ENCODE measurements around the gene C1orf87.
"Not testable (repeated sequence)": the region's sequence is repeated elsewhere in the genome, so short reads cannot be mapped to it uniquely, and the experiment has no call there.

The C1orf87 gene

DNA sequence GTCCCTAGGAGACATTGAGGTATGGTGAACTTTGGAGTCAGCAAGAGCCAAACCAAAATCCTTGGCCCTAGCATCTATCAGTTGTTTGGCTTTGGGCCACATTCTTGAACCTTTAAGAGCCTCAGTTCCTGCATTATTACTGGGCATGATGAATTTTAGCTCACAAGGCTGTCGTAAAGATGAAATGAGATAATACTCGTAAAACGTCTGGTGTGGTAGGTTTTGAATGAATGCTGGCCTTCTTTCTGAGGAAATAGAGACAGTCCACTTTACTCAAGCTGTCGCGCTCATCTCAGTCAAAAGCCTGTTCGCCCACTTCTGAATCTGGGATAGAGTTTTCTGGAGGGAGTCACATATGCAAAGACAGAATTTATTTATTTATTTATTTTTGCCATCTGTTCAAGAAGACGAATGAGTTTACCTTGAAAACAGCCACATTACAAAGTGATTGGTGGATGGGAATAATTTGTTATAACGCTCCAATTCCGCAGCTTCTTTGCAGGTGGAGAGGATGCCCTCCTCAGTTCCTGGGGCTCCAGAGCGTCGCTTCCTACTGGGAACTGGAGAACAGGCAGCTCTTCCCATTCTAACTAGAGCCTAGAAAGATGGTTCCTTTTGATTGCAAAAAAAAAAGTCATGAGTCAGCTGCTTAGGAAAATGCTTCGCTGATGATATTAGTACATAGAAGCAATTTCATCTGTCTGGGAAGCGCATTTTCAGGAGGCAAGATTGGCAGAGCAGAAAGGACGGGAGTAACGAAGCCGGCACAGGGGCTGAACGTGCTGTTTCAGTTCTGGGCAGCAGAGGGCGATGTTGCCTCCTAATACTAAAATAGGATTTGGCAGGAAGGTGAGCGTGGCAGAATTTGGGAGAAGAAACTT, 97.1 kb downstream of the C1orf87 start:
- TF ChIP-seq, protein P1, sequence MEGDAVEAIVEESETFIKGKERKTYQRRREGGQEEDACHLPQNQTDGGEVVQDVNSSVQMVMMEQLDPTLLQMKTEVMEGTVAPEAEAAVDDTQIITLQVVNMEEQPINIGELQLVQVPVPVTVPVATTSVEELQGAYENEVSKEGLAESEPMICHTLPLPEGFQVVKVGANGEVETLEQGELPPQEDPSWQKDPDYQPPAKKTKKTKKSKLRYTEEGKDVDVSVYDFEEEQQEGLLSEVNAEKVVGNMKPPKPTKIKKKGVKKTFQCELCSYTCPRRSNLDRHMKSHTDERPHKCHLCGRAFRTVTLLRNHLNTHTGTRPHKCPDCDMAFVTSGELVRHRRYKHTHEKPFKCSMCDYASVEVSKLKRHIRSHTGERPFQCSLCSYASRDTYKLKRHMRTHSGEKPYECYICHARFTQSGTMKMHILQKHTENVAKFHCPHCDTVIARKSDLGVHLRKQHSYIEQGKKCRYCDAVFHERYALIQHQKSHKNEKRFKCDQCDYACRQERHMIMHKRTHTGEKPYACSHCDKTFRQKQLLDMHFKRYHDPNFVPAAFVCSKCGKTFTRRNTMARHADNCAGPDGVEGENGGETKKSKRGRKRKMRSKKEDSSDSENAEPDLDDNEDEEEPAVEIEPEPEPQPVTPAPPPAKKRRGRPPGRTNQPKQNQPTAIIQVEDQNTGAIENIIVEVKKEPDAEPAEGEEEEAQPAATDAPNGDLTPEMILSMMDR (conservative IDR thresholded peaks at IDR 0.05; ENCODE audit: low read depth, low read length), result peak; percentile 92
- DNase-seq (ENCODE audit: low read depth), result peak; percentile 71
- no peak overlapping the region for H3K4me3 ChIP-seq (ENCODE audit: low read depth, low read length)

DNA sequence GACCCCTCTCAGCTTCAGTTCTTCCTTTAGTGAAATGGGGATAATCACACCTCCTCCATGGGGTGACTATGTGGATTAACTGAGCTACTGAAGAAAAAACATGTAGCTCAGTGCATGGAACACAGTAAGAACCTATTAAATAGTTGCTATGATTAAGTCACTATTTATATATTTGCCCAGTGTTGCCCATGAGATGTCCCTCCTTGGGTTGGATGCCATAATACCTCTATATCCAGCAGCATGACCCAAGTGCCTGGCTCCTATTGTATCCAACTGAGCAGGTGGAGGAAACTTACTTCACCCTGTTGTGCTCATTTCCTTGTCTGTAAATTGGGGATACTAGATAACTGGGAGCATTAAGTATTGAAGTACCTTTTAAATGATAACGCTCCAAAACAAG, 99.9 kb downstream of the C1orf87 start:
- no peak overlapping the region for H3K4me3 ChIP-seq (ENCODE audit: low read depth, low read length)
- TF ChIP-seq, protein P1 (conservative IDR thresholded peaks at IDR 0.05; ENCODE audit: low read depth, low read length), result no peak
- no peak for DNase-seq (ENCODE audit: low read depth)

DNA sequence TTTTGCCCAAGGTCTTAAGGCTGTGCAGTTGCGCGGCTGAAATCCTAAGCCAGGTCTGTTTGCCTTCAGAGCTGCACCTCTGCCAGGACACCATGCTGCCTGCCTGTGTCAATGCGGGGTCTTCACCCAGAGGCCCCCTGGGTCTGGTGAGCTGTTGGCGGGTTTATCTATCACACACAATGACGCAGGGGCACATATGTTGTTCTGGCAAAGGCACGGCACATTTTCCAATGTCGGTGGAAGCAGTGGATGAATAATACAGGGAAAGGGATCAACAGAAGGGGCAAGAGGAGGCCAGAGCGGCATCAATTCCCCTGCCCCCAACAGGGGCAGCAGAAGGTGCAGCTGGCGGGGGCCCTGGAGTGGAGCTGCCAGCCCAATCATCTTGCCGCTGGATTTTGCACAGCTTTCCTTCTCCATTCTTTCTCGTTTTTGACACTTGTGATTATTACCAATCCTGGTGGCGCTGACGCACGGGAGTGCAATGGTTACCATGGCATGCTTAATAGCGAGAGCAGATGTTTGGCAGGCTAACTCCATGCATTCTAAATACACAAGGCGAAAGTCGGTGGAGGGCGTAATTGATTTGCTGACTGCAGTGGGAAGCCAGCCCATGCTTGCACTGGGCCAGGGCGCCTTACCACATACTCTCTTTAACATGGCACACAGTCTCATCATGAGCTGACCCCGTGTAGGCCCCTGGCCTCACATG, 101.2 kb downstream of the C1orf87 start:
- DNase-seq (ENCODE audit: low read depth), result no peak
- TF ChIP-seq, protein P1 (conservative IDR thresholded peaks at IDR 0.05; ENCODE audit: low read depth, low read length), result no peak
- no peak overlapping the region for H3K4me3 ChIP-seq (ENCODE audit: low read depth, low read length)

DNA sequence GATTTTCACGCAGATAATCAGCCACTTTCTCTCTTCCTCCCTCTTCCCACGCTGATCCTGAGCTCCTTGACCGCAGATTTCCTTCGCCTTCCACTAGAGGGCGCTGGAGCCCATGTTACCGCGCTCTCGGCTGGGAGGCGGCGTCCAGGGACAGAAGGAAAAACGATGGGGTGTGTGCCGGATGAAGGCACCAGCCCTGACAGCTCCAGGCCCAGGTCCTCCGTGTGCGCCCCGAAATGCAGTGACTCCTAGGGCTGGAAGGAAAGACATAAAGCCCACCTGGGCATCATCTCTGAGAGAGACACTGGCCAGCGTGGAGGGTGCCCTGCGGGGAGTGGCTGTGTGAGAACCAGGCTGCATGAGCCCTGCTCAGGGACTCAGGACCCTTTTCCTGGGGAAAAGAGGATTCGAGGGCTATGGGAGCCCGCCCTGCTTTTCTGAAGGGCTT, 102.1 kb downstream of the C1orf87 start:
- TF ChIP-seq, protein P1 (conservative IDR thresholded peaks at IDR 0.05; ENCODE audit: low read depth, low read length), result peak; percentile 94
- H3K4me3 ChIP-seq (ENCODE audit: low read depth, low read length), result no peak overlapping the region
- peak; percentile 70 for DNase-seq (ENCODE audit: low read depth)

DNA sequence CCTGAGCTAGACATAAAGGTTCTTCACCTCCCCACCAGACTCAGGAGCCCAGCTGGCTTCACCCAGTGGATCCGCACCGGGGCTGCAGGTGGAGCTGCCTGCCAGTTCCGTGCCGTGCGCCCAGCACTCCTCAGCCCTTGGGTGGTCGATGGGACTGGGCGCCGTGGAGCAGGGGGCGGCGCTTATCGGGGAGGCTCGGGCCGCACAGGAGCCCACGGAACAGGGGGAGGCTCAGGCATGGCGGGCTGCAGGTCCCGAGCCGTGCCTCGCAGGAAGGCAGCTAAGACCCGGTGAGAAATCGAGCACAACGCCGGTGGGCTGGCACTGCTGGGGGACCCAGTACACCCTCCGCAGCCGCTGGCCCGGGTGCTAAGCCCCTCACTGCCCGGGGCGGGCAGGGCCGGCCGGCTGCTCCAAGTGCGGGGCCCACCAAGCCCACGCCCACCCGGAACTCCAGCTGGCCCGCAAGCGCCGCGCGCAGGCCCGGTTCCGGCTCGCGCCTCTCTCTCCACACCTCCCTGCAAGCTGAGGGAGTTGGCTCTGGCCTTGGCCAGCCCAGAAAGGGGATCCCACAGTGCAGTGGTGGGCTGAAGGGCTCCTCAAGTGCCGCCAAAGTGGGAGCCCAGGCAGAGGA, 103.9 kb downstream of the C1orf87 start:
- DNase-seq (ENCODE audit: low read depth); H3K4me3 ChIP-seq (ENCODE audit: low read depth, low read length): not testable (repeated sequence)

DNA sequence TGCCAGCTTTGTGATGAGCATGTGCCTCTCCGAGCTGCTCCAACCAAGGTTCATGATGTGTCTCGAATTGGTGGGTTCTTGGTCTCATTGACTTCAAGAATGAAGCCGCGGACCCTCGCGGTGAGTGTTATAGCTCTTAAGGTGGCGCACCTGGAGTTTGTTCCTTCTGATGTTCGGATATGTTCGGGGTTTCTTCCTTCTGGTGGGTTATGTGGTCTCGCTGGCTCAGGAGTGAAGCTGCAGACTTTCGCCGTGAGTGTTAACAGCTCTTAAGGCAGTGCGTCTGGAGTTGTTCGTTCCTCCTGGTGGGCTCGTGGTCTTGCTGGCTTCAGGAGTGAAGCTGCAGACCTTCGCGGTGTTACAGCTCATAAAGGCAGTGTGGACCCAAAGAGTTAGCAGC, 104.8 kb downstream of the C1orf87 start:
- not testable (repeated sequence) for H3K4me3 ChIP-seq (ENCODE audit: low read depth, low read length); DNase-seq (ENCODE audit: low read depth)

DNA sequence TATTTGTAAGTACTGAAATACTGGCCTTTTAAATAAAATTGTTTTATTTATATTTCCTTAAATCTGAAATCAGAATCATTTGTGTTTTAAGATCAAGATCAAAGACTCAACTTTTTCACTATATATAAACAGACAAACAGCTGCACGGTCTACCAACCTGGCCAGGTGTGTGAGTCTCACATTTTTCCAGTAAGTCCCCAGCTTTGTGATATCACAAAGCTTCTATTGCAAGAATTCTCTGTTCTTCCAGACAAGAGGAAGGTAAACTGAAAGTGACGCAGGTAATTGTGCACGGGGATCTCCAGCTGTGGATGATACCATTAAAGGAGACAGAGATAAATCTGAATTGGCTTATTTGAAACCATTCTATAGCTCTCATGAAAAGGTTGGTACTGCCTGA, 105.8 kb downstream of the C1orf87 start:
- TF ChIP-seq, protein P1 (conservative IDR thresholded peaks at IDR 0.05; ENCODE audit: low read depth, low read length), result no peak
- no peak overlapping the region for H3K4me3 ChIP-seq (ENCODE audit: low read depth, low read length)
- no peak for DNase-seq (ENCODE audit: low read depth)
